NCI-H1048 (cell line): ENCODE measurements around the gene GFRA1.

Experiments
- DNase-seq: peaks from one replicate; lab custom pipeline; 2025; lab: John Stamatoyannopoulos, UW

Gene GFRA1

DNA sequence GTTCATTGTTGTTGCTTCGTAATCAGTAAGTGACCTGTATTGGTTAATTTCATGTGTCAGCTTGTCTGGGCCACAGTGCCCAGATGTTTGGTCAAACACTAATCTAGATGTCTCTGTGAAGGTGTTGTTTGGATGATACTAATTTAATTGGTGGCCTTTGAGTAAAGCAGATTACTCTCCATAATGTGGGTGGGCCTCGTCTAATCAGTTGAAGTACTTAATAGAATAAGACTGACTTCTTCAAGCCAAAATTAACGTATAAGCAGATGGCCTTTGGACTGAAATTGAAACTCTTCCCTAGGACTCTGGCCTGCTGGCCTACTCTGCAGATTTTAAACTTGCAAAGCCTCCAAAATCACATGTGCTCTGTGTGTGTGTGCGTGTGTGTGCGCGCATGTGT lies 245.7 kb downstream of the GFRA1 start:
- DNase-seq: no peak

DNA sequence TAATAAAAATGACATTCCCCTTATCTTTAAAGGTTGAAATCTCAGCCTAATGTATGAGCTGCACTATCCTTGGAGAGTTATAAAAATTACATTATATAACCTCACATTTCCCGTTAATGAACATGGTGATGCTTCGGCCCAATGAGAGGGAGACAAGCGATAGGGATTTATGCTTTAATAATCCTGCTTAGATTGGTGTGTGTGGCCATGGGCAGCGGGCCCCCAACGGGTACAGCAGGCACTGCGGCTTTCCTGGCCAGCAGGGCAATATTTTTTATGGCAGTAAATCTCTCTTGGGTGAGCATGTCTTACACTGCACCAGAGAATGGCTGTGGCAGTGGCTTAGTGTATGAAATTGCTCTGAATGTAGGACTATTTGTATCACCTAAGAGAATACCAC lies 246.3 kb downstream of the GFRA1 start:
- DNase-seq: no peak

DNA sequence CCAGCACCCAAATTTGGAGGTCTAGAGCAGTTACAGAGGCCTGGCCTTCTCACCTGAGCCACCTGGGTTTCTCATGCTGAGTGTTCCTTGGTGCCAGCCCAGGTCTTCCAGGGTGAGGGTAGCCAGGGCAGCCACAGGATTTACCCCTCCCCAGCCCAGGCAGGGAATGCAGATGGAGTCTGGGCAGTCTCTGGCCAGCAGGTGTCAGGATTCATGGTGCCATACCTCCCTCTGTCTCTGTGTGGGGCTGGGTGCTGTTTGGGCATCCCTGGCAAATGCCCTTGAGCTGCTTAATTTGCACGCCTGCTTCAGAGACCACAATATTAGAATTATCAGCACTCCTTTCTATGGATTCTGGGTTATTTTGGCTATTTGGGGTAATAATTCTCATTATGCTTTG lies 246.7 kb downstream of the GFRA1 start:
- DNase-seq: no peak

DNA sequence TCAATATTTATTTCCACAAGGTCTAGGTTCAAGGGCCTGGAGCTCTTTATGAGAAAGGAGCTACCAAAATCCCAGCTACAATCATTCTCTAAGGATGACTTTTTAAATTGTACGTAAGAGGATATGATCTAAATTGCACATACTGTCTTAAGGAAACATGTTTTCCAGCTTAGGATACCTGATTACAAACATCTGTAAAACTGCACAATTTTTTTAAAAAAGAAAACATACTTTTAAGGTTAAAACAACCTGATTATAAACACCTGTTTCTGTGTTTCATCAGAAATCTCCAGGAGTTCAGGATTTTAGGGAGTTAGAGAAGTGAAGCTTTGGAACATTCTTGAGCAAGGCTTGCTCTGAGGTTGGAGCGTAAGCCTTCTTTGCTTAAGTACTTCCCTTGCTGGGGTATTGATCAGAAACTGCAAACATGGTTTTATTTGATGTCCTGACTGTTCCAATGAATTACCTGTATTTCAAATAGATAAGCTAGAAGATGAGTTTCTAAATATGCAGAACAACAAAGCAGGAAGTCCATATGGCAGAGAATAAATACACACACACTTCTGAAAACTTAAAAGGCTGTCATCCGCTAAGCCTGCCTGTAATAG lies 248.6 kb downstream of the GFRA1 start:
- no peak for DNase-seq

DNA sequence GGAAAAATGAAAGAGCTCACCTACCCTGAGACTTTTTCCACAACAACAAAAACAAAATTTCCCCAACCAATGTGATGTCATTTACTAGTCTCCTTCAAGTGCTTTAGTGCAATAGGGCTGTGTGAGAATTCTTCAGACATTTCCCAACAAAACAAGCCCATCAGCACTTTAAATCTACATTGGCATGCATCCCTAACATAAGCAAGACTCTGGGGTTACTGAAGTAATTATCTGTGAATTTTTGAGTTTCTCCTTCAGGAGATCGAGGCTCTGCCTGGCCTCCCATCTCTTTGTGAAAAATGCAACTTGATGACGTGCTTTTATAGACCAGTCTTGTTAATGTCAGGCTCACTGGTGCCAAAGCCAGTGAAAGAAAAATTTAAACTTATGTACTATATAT lies 255.6 kb downstream of the GFRA1 start:
- DNase-seq: no peak

DNA sequence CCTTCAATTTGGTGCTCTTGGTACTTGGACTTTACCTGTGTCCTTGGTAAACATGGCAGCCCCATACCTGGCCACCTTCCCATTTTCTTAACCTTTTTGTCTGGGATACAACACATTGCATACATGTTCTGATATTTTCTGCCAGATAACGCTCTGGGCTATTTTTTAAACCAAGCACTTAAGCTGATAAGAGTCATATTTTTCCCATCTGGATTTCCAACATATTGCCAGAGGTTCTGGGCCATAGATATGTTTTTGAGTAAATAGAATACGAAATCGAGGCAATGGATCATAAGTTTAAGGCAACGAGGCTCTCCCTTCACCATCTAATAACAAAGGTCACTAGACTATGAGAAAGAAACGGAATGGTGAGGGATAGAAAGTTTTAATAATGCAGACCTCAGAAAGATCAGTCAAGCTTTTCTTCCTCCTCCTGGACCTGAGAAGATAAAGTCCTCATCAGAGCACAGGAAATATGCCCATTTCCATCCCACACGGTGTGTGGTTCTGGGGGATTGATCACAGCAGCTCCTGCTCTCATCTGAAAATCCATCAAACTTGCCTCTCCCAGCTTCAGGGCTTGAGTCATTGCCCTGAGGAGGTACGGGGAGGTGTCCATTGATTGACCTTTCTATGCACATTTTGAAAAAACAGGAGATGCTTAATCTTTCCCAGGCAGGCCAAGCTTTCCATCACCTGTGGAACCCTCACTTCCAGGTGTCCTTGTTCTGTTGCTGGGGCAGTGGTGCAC lies 257.2 kb downstream of the GFRA1 start:
- no peak for DNase-seq

DNA sequence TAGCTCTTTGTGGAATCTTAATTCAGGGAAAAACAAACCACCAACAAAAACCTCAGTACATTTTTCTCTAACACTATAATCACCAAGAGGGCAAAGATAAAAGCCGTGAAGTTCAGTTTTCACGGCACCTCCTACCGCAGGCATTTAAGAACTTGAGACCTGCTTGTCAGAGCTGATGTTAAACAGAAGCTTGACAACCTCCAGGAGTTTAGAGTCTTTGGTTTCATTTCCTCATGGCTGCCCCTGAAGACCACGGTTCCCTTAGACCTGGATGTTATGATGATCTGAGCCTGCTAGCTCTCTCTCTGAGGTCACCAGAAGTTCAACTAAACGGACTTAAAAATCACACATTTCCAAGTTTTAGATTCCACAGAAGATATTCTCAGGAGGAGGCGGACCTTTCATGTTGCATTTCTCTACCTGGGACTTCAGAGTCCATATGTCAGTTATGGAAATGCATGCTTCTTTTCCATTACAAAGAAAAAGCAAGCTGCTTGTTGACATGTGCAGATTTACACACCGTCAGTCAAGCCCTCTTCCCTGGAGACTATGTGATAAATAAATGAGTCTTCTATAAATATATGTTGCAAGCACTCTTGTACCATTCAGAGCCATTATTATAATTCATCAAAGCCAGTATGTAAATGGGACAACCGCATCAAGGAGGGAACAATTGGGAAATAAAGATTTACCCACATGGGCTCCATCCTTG lies 258.0 kb downstream of the GFRA1 start:
- no peak for DNase-seq

DNA sequence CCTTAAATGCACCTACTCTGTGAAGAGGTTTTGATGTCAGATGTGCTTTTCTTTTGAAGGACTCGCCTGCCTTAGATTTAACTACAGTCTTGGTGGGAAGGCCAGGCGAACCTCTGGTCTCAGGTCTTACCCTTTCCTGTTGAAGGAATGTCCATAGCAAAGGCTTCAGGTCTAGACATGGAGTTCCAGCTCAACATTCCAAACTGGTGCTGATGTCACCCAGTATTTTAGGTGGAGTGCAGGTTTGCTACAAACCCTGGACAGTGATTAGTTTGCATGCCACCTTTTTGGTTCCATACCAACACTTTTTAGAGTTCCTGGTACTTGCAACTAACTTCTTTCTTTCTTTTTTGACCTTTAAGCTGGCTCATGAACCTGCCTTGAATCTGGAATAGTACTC lies 258.7 kb downstream of the GFRA1 start:
- no peak for DNase-seq

DNA sequence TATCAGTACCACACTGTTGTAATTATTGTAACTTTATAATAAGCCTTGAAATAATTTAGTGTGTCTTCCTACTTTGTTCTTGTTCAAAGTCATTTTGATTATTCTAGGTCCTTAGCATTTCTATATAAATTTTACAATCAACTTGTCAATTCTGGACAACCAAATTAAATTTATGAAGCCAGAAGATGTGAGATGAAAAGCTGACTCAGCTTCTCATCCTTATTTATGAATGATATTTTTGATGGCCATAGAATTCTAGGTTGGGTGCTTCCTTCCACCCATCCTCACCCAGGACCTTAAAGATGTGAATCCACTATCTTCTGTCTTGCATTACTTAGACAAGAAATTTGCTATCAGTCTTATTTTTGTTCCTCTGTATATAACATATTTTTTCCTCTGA lies 261.1 kb downstream of the GFRA1 start:
- DNase-seq: no peak

DNA sequence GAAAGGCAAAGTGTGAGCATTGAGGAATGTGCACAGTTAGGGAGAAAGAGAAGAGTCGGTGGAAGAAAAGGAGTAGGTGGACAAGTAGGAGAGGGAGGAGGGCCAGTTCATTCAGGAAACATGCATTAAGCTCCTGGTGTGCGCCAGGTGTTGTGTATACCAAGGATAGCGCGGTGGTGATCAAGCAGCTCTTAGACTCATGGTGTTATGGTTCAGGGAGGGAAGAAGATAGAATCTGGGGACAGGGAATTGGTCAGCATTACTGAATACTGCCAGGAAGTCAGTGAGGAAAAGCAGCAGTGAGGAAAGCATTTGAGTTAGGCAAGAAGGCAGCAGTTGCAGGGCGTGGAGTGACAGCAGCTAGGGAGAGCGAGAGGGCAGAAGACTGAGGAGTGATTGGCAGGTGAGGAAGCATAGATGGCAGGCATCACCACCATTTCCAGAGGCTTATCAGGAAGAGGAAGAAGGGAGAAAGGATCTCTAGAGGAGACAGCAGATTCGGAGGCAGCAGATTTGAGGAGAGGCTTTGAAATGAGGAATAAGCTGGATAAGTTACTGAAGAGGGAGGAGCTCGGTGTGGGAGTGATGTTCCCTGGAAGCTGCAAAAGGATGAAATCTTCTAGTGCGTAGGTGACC lies 265.6 kb downstream of the GFRA1 start:
- no peak for DNase-seq
